Measurements from ENCODE around the gene EPG5. TPM values are rescaled to one million over a fixed set of nuclear protein-coding genes. Genes with fewer than 3 reads are reported as not detected.

The EPG5 gene
- total and polyA plus RNA-seq, 4 donors = 3.2 to 20.3 (median 11.1) TPM

- WGBS = 94% methylated on average over 4 of the region's 4 CpGs
- H3K9ac ChIP-seq (ENCODE audit: low read depth in 1 of 2, low read length in 2 of 2) = no peak overlapping the region
- peaks cover 0 to 7% (median 0%) of the 10 kb centered on the region in 4 donors for H3K36me3 ChIP-seq (ENCODE audit: control insufficient read depth in 4 of 4, insufficient read depth in 3 of 4, low read depth in 1 of 4, low read length in 3 of 4)
Measured at GRCh38 chr18:46010676-46011075, 43.5 kb upstream of the EPG5 start.

More at GRCh38 chr18:46010676-46011075, 43.5 kb upstream of the EPG5 start:
- Histone ChIP-seq H3K4me1 (ENCODE audit: control insufficient read depth in 4 of 4, insufficient read depth in 4 of 4, low read length in 3 of 4) (peaks cover 0 to 14% (median 3%) of the 10 kb centered on the region in 4 donors), H3K27me3 (ENCODE audit: control insufficient read depth in 4 of 4, insufficient read depth in 4 of 4, low read length in 3 of 4) (no peaks in the 10 kb centered on the region), H3K9me3 (ENCODE audit: control insufficient read depth in 4 of 4, low read length in 3 of 4) (no peaks in the 10 kb centered on the region), H3K27ac (ENCODE audit: low read depth in 1 of 2, low read length in 2 of 2) (no peak overlapping the region), H3K4me3 (ENCODE audit: low read depth in 1 of 3, low read length in 3 of 3) (no peak overlapping the region)
- DNase-seq (ENCODE audit: low spot score) = no peak
- no peak for TF ChIP-seq JUND (IDR thresholded peaks at IDR 0.05)
- TF ChIP-seq TAF1 (conservative IDR thresholded peaks at IDR 0.05) = no peak
- TF ChIP-seq HNF4G (IDR thresholded peaks at IDR 0.05) = no peak
- TF ChIP-seq YY1 (IDR thresholded peaks at IDR 0.05) = no peak
- TF ChIP-seq FOXA2 (IDR thresholded peaks at IDR 0.05) = no peak
- no peak for TF ChIP-seq CTCF (IDR thresholded peaks at IDR 0.05; ENCODE audit: low read depth, low read length, missing input control)
- TF ChIP-seq REST (IDR thresholded peaks at IDR 0.05) = no peak
- TF ChIP-seq ATF3 (IDR thresholded peaks at IDR 0.05) = no peak
- no peak for TF ChIP-seq NR2F2 (IDR thresholded peaks at IDR 0.05)
- TF ChIP-seq RAD21 (IDR thresholded peaks at IDR 0.05) = no peak
- TF ChIP-seq HNF4A (conservative IDR thresholded peaks at IDR 0.05) = no peak
- no peak for TF ChIP-seq MAX (IDR thresholded peaks at IDR 0.05)
- TF ChIP-seq ZBTB33 (IDR thresholded peaks at IDR 0.05) = no peak
- TF ChIP-seq GABPA (IDR thresholded peaks at IDR 0.05 in 1 of 2, conservative IDR thresholded peaks at IDR 0.05 in 1 of 2) = no peak
- no peak for TF ChIP-seq RXRA (IDR thresholded peaks at IDR 0.05)
